Measurements from ENCODE around the gene IL10RA. TPM values are rescaled to one million over a fixed set of nuclear protein-coding genes. Genes with fewer than 3 reads are reported as not detected.

IL10RA gene
- total and polyA plus RNA-seq, 9 of the 15 experiments (the other 6 are each of a cell fraction or from before 2014, with no cell fraction given): 0.17 to 17.3 (median 2.9) TPM

DNA sequence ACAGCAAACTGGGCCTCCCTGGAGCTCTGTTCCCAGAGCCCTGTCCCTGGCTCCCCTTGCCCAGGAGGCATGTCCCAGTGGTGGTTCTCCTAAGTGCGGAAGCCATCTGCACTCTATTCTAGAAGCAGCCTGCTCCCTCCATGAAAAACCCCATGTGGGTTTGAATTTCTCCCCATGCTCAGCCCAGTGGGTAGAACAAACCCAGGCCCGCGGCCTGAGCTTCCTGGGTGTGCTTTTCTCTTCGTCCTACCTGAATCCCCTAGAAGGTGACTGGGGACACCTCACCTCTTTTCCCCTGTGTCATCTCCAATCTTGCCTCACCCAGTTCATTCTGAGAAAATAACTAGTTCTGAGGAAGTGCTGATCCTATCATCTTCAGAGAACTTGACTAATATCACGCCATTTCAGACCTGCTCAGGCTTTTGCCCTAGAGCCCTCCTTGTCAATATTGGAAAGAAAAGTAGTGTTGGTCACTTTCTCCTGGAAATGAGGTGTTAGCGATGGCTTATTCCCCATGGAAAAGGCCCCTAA lies 15.9 kb downstream of the IL10RA start (continued):
- TF ChIP-seq, protein P1, sequence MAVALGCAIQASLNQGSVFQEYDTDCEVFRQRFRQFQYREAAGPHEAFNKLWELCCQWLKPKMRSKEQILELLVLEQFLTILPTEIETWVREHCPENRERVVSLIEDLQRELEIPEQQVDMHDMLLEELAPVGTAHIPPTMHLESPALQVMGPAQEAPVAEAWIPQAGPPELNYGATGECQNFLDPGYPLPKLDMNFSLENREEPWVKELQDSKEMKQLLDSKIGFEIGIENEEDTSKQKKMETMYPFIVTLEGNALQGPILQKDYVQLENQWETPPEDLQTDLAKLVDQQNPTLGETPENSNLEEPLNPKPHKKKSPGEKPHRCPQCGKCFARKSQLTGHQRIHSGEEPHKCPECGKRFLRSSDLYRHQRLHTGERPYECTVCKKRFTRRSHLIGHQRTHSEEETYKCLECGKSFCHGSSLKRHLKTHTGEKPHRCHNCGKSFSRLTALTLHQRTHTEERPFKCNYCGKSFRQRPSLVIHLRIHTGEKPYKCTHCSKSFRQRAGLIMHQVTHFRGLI (CRISPR knock-in tag; IDR thresholded peaks at IDR 0.05): peak; percentile 92
- TF ChIP-seq CUX1 (CRISPR knock-in tag; IDR thresholded peaks at IDR 0.05) (peak; percentile 42; the same call in 1 of the 2 replicates), SMARCA4 (IDR thresholded peaks at IDR 0.05) (peak; percentile 69), PHF20 (IDR thresholded peaks at IDR 0.05; ENCODE audit: partially characterized antibody) (no peak), SRSF9 (IDR thresholded peaks at IDR 0.05; ENCODE audit: borderline replicate concordance, low read depth, low read length) (no peak), DPF2 (IDR thresholded peaks at IDR 0.05) (peak; percentile 70), PHF8 (IDR thresholded peaks at IDR 0.05; ENCODE audit: borderline replicate concordance, low read length) (peak; percentile 16; the same call in 1 of the 2 replicates), ZBTB2 (IDR thresholded peaks at IDR 0.05) (0 out of 2 replicates have a peak, but pooled peaks have one; percentile 17), NCOR1 (IDR thresholded peaks at IDR 0.05) (peak; percentile 46), ZNF280B (CRISPR knock-in tag; IDR thresholded peaks at IDR 0.05) (0 out of 2 replicates have a peak, but pooled peaks have one; percentile 8), TARDBP (IDR thresholded peaks at IDR 0.05) (no peak), E2F4 (CRISPR knock-in tag; IDR thresholded peaks at IDR 0.05; ENCODE audit: low read depth) (no peak), CHD1 (IDR thresholded peaks at IDR 0.05; ENCODE audit: low read length) (peak; percentile 1)
- TF ChIP-seq, protein P2, sequence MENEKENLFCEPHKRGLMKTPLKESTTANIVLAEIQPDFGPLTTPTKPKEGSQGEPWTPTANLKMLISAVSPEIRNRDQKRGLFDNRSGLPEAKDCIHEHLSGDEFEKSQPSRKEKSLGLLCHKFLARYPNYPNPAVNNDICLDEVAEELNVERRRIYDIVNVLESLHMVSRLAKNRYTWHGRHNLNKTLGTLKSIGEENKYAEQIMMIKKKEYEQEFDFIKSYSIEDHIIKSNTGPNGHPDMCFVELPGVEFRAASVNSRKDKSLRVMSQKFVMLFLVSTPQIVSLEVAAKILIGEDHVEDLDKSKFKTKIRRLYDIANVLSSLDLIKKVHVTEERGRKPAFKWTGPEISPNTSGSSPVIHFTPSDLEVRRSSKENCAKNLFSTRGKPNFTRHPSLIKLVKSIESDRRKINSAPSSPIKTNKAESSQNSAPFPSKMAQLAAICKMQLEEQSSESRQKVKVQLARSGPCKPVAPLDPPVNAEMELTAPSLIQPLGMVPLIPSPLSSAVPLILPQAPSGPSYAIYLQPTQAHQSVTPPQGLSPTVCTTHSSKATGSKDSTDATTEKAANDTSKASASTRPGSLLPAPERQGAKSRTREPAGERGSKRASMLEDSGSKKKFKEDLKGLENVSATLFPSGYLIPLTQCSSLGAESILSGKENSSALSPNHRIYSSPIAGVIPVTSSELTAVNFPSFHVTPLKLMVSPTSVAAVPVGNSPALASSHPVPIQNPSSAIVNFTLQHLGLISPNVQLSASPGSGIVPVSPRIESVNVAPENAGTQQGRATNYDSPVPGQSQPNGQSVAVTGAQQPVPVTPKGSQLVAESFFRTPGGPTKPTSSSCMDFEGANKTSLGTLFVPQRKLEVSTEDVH (IDR thresholded peaks at IDR 0.05; ENCODE audit: low read depth, partially characterized antibody): no peak
